Skeletal muscle tissue (tissue), 4 donors: ENCODE results near the gene NNMT. TPM values are rescaled to one million over a fixed set of nuclear protein-coding genes. Genes with fewer than 3 reads are reported as not detected.
A peak's percentile ranks its signal among the peaks of the same experiment; 100 is the strongest.

Experiments used
- H3K27ac ChIP-seq: one replicate; pipeline ENCODE4 v1.7.0; 2013; ENCODE audit warnings: mild to moderate bottlenecking, low read depth, low read length, inconsistent platforms
- H3K27me3 ChIP-seq, 3 donors: one replicate each; pipeline ENCODE4 v1.7.0; 2013; ENCODE audit warnings: low read length in 3 of 3; ENCODE audit not compliant: control insufficient read depth in 3 of 3, insufficient read depth in 3 of 3
- H3K36me3 ChIP-seq, 3 donors: one replicate each; pipeline ENCODE4 v1.7.0; 2013; ENCODE audit warnings: low read length in 3 of 3; ENCODE audit not compliant: control insufficient read depth in 3 of 3, insufficient read depth in 3 of 3
- H3K4me1 ChIP-seq, 3 donors: one replicate each; pipeline ENCODE4 v1.7.0; 2013; ENCODE audit warnings: low read length in 3 of 3, mild to moderate bottlenecking in 3 of 3; ENCODE audit not compliant: control insufficient read depth in 3 of 3, insufficient read depth in 3 of 3
- H3K4me3 ChIP-seq, 3 donors: one replicate each; pipeline ENCODE4 v1.7.0; 2013; ENCODE audit warnings: low read length in 3 of 3
- H3K9ac ChIP-seq, 3 donors: one replicate each; pipeline ENCODE4 v1.7.0; 2013; ENCODE audit warnings: low read length in 3 of 3, mild to moderate bottlenecking in 3 of 3, moderate library complexity in 2 of 3, low read depth in 1 of 3
- H3K9me3 ChIP-seq, 3 donors: one replicate each; pipeline ENCODE4 v1.7.0; 2013; ENCODE audit warnings: low read length in 3 of 3; ENCODE audit not compliant: control insufficient read depth in 3 of 3
- total RNA-seq: library from RNA; depleted of rRNA; stranded (reverse); fragments of >200 nt; gene quantifications from one replicate; pipeline ENCODE4 v1.2.3, GENCODE V29; 2014
- donor health status: Osteomylitis.

The NNMT gene
- total RNA-seq, 1 donor from 2014 or later, result 87.2 TPM

GRCh38 chr11:114282488-114282887 is 13.7 kb upstream of the NNMT start:
- H3K4me3 ChIP-seq, result no peak overlapping the region
- no peaks in the 10 kb centered on the region for H3K36me3 ChIP-seq
- H3K9ac ChIP-seq, result no peak overlapping the region
- H3K27ac ChIP-seq, result no peak overlapping the region
- no peaks in the 10 kb centered on the region for H3K27me3 ChIP-seq
- H3K4me1 ChIP-seq, result peaks cover 13 to 25% (median 14%) of the 10 kb centered on the region in 3 donors
- H3K9me3 ChIP-seq, result no peaks in the 10 kb centered on the region

- peaks cover 13 to 25% (median 14%) of the 10 kb centered on the region in 3 donors for H3K4me1 ChIP-seq
- no peaks in the 10 kb centered on the region for H3K36me3 ChIP-seq
- H3K9me3 ChIP-seq, result no peaks in the 10 kb centered on the region
- no peak overlapping the region for H3K27ac ChIP-seq
- H3K27me3 ChIP-seq, result no peaks in the 10 kb centered on the region
- no peak overlapping the region for H3K4me3 ChIP-seq
- H3K9ac ChIP-seq, result peak overlapping the region in 1 of 3 donors; percentile 34
Observed at GRCh38 chr11:114283422-114283821, 12.8 kb upstream of the NNMT start.

GRCh38 chr11:114284021-114284420 is 12.2 kb upstream of the NNMT start:
- Histone ChIP-seq H3K27ac (no peak overlapping the region), H3K4me1 (peaks cover 13 to 25% (median 14%) of the 10 kb centered on the region in 3 donors), H3K9ac (no peak overlapping the region), H3K9me3 (no peaks in the 10 kb centered on the region), H3K36me3 (no peaks in the 10 kb centered on the region), H3K4me3 (no peak overlapping the region), H3K27me3 (no peaks in the 10 kb centered on the region)

- Histone ChIP-seq H3K9me3 (no peaks in the 10 kb centered on the region), H3K4me3 (no peak overlapping the region), H3K9ac (no peak overlapping the region), H3K4me1 (peaks cover 13 to 25% (median 14%) of the 10 kb centered on the region in 3 donors), H3K27ac (no peak overlapping the region), H3K27me3 (no peaks in the 10 kb centered on the region), H3K36me3 (no peaks in the 10 kb centered on the region)
Observed at GRCh38 chr11:114284914-114285313, 11.3 kb upstream of the NNMT start.

- no peak overlapping the region for H3K4me3 ChIP-seq
- no peaks in the 10 kb centered on the region for H3K36me3 ChIP-seq
- no peaks in the 10 kb centered on the region for H3K27me3 ChIP-seq
- H3K9me3 ChIP-seq, result no peaks in the 10 kb centered on the region
- no peak overlapping the region for H3K9ac ChIP-seq
- peaks cover 10 to 20% (median 14%) of the 10 kb centered on the region in 3 donors for H3K4me1 ChIP-seq
- no peak overlapping the region for H3K27ac ChIP-seq
Observed at GRCh38 chr11:114285599-114285998, 10.6 kb upstream of the NNMT start.

GRCh38 chr11:114286229-114286628 is 10.0 kb upstream of the NNMT start:
- Histone ChIP-seq H3K9ac (no peak overlapping the region), H3K9me3 (no peaks in the 10 kb centered on the region), H3K27me3 (no peaks in the 10 kb centered on the region), H3K27ac (no peak overlapping the region), H3K36me3 (no peaks in the 10 kb centered on the region), H3K4me3 (no peak overlapping the region), H3K4me1 (peaks cover 8 to 20% (median 13%) of the 10 kb centered on the region in 3 donors)

GRCh38 chr11:114287154-114287553 is 9.0 kb upstream of the NNMT start:
- H3K27ac ChIP-seq, result no peak overlapping the region

GRCh38 chr11:114288136-114288535 is 8.1 kb upstream of the NNMT start:
- H3K27ac ChIP-seq, result no peak overlapping the region
- H3K36me3 ChIP-seq, result no peaks in the 10 kb centered on the region

More at GRCh38 chr11:114287154-114287553, 9.0 kb upstream of the NNMT start:
- H3K36me3 ChIP-seq, result no peaks in the 10 kb centered on the region
- no peaks in the 10 kb centered on the region for H3K27me3 ChIP-seq
- H3K9ac ChIP-seq, result no peak overlapping the region
- no peaks in the 10 kb centered on the region for H3K9me3 ChIP-seq
- H3K4me3 ChIP-seq, result no peak overlapping the region
- H3K4me1 ChIP-seq, result peaks cover 10 to 18% (median 13%) of the 10 kb centered on the region in 3 donors

GRCh38 chr11:114289779-114290178 is 6.4 kb upstream of the NNMT start:
- H3K36me3 ChIP-seq, result no peaks in the 10 kb centered on the region
- H3K4me1 ChIP-seq, result peaks cover 13 to 34% (median 19%) of the 10 kb centered on the region in 3 donors
- no peak overlapping the region for H3K9ac ChIP-seq
- H3K27me3 ChIP-seq, result no peaks in the 10 kb centered on the region
- H3K9me3 ChIP-seq, result no peaks in the 10 kb centered on the region
- no peak overlapping the region for H3K27ac ChIP-seq
- H3K4me3 ChIP-seq, result no peak overlapping the region

More at GRCh38 chr11:114288136-114288535, 8.1 kb upstream of the NNMT start:
- Histone ChIP-seq H3K9me3 (no peaks in the 10 kb centered on the region), H3K27me3 (no peaks in the 10 kb centered on the region), H3K9ac (no peak overlapping the region), H3K4me3 (no peak overlapping the region), H3K4me1 (peaks cover 16 to 28% (median 16%) of the 10 kb centered on the region in 3 donors)

GRCh38 chr11:114290503-114291235 is 5.5 kb upstream of the NNMT start:
- H3K27ac ChIP-seq, result peak overlapping the region; percentile 95
- H3K36me3 ChIP-seq, result no peaks in the 10 kb centered on the region
- peak overlapping the region; percentile 36 to 68 (median 66) for H3K9ac ChIP-seq
- H3K4me1 ChIP-seq, result peaks cover 17 to 32% (median 25%) of the 10 kb centered on the region in 3 donors
- H3K27me3 ChIP-seq, result no peaks in the 10 kb centered on the region
- H3K4me3 ChIP-seq, result peak overlapping the region in 2 of 3 donors; percentile 26 to 51
- H3K9me3 ChIP-seq, result no peaks in the 10 kb centered on the region
